Measurements from ENCODE around the gene SAG. TPM values are rescaled to one million over a fixed set of nuclear protein-coding genes. Genes with fewer than 3 reads are reported as not detected.
A peak's percentile ranks its signal among the peaks of the same experiment; 100 is the strongest.

The SAG gene
- total RNA-seq, 2 experiments from 2014 or later: 0.32 TPM; not detected in 1

GRCh38 chr2:233369462-233369861 is 61.8 kb downstream of the SAG start:
- peaks cover 13% of the 10 kb centered on the region; the same call in 1 of the 2 replicates for H3K9me3 ChIP-seq (ENCODE audit: low read length)
- peak overlapping the region; percentile 4 for H3K27ac ChIP-seq (ENCODE audit: low read depth, low read length, poor library complexity, severe bottlenecking)
- peak overlapping the region; percentile 19; the same call in 1 of the 2 replicates for H3K4me2 ChIP-seq (ENCODE audit: low read length)
- H3K36me3 ChIP-seq (ENCODE audit: insufficient read depth, low read length): peaks cover 78% of the 10 kb centered on the region
- ChIA-PET POLR2A (interaction anchor here (1.0 kb wide), 1 partner anchor 15 kb away, joined by 3 read pairs; no protein-coding TSS in a partner anchor), CTCF (ENCODE audit: unreplicated experiment) (no interaction called here)
- H3K79me2 ChIP-seq (ENCODE audit: insufficient read depth, low read depth, low read length): peaks cover 91% of the 10 kb centered on the region
- H3K9me2 ChIP-seq (ENCODE audit: insufficient read depth, low read length): no peaks in the 10 kb centered on the region
- H4K20me1 ChIP-seq (ENCODE audit: insufficient read depth, low read length): no peaks in the 10 kb centered on the region
- peaks cover 95% of the 10 kb centered on the region for H3K4me1 ChIP-seq (ENCODE audit: insufficient read depth, low read length, poor library complexity, severe bottlenecking)
- BruUV-seq (replicated peaks): no TSS peak
- no peak for TF ChIP-seq EZH2phosphoT487 (IDR thresholded peaks at IDR 0.05; ENCODE audit: borderline replicate concordance, low read depth, low read length)
- no peak for TF ChIP-seq CTCF (conservative IDR thresholded peaks at IDR 0.05; ENCODE audit: low read length)
- H3K4me3 ChIP-seq (ENCODE audit: low read depth, low read length, poor library complexity, severe bottlenecking): no peak overlapping the region
- H2AFZ ChIP-seq (ENCODE audit: low read length): no peak overlapping the region
- no peak for DNase-seq (ENCODE audit: low spot score)
- intact Hi-C loops (cut with micrococcal nuclease; ENCODE audit: unreplicated experiment): no loop called here

GRCh38 chr2:233369897-233370685 is 62.5 kb downstream of the SAG start:
- TF ChIP-seq EZH2phosphoT487 (IDR thresholded peaks at IDR 0.05; ENCODE audit: borderline replicate concordance, low read depth, low read length) (no peak), CTCF (conservative IDR thresholded peaks at IDR 0.05; ENCODE audit: low read length) (no peak)
- Histone ChIP-seq H2AFZ (ENCODE audit: low read length) (no peak overlapping the region), H3K4me3 (ENCODE audit: low read depth, low read length, poor library complexity, severe bottlenecking) (no peak overlapping the region), H3K4me1 (ENCODE audit: insufficient read depth, low read length, poor library complexity, severe bottlenecking) (peaks cover 95% of the 10 kb centered on the region), H4K20me1 (ENCODE audit: insufficient read depth, low read length) (no peaks in the 10 kb centered on the region), H3K4me2 (ENCODE audit: low read length) (peak overlapping the region; percentile 19; the same call in 1 of the 2 replicates), H3K79me2 (ENCODE audit: insufficient read depth, low read depth, low read length) (peaks cover 85% of the 10 kb centered on the region), H3K9me2 (ENCODE audit: insufficient read depth, low read length) (no peaks in the 10 kb centered on the region), H3K9me3 (ENCODE audit: low read length) (peaks cover 7% of the 10 kb centered on the region; the same call in 1 of the 2 replicates), H3K36me3 (ENCODE audit: insufficient read depth, low read length) (peaks cover 72% of the 10 kb centered on the region), H3K27ac (ENCODE audit: low read depth, low read length, poor library complexity, severe bottlenecking) (peak overlapping the region; percentile 4)
- DNase-seq (ENCODE audit: low spot score): no peak
- POLR2A ChIA-PET: interaction anchor here (1.1 to 1.7 kb wide), 2 partner anchors 10 to 12 kb away, joined by 3 to 4 read pairs; no protein-coding TSS in a partner anchor
- BruUV-seq (replicated peaks): no TSS peak
- intact Hi-C loops (cut with micrococcal nuclease; ENCODE audit: unreplicated experiment): no loop called here
- CTCF ChIA-PET (ENCODE audit: unreplicated experiment): no interaction called here

GRCh38 chr2:233371641-233372040 is 64.0 kb downstream of the SAG start:
- Histone ChIP-seq H3K36me3 (ENCODE audit: insufficient read depth, low read length) (peaks cover 58% of the 10 kb centered on the region), H3K9me3 (ENCODE audit: low read length) (no peaks in the 10 kb centered on the region), H4K20me1 (ENCODE audit: insufficient read depth, low read length) (no peaks in the 10 kb centered on the region), H3K27ac (ENCODE audit: low read depth, low read length, poor library complexity, severe bottlenecking) (no peak overlapping the region), H3K79me2 (ENCODE audit: insufficient read depth, low read depth, low read length) (peaks cover 76% of the 10 kb centered on the region), H3K4me2 (ENCODE audit: low read length) (no peak overlapping the region), H3K4me3 (ENCODE audit: low read depth, low read length, poor library complexity, severe bottlenecking) (no peak overlapping the region), H3K9me2 (ENCODE audit: insufficient read depth, low read length) (no peaks in the 10 kb centered on the region), H2AFZ (ENCODE audit: low read length) (no peak overlapping the region), H3K4me1 (ENCODE audit: insufficient read depth, low read length, poor library complexity, severe bottlenecking) (peaks cover 95% of the 10 kb centered on the region)
- BruUV-seq (replicated peaks): no TSS peak
- ChIA-PET POLR2A (interaction anchor here (0.7 to 1.7 kb wide), 5 partner anchors 8 to 169 kb away, joined by 3 to 5 read pairs (median 4); no protein-coding TSS in a partner anchor), CTCF (ENCODE audit: unreplicated experiment) (no interaction called here)
- intact Hi-C loops (cut with micrococcal nuclease; ENCODE audit: unreplicated experiment): no loop called here
- TF ChIP-seq CTCF (conservative IDR thresholded peaks at IDR 0.05; ENCODE audit: low read length): no peak
- TF ChIP-seq EZH2phosphoT487 (IDR thresholded peaks at IDR 0.05; ENCODE audit: borderline replicate concordance, low read depth, low read length): no peak
- no peak for DNase-seq (ENCODE audit: low spot score)

Data from OCI-LY7 (cell line).